Esophagus squamous epithelium (tissue), 5 donors: ENCODE results near the gene IL1R1. TPM values are rescaled to one million over a fixed set of nuclear protein-coding genes. Genes with fewer than 3 reads are reported as not detected.
"Not testable (repeated sequence)": the region's sequence is repeated elsewhere in the genome, so short reads cannot be mapped to it uniquely, and the experiment has no call there.

Experiments
- DNase-seq: peaks from one replicate; lab custom pipeline; 2025; lab: John Stamatoyannopoulos, UW
- H3K27ac ChIP-seq, 4 donors: fragments of 200-600 bp; sonication (generic); one replicate each; pipeline ENCODE4 v1.5.1; 2016 to 2019; ENCODE audit warnings: mild to moderate bottlenecking in 1 of 4
- H3K27me3 ChIP-seq, 4 donors: fragments of 200-600 bp; sonication (generic); 1 replicate in 3 of 4; 2 replicates in 1 of 4; pipeline versions ENCODE4 v1.5.1 to v1.6.0; 2017 to 2021; ENCODE audit warnings: antibody characterized with exemption in 1 of 4
- H3K36me3 ChIP-seq, 3 donors: fragments of 200-600 bp; sonication (generic); one replicate each; pipeline ENCODE4 v1.5.1; 2016 to 2019
- H3K4me1 ChIP-seq, 3 donors: fragments of 200-600 bp; sonication (generic); one replicate each; pipeline ENCODE4 v1.5.1; 2017 to 2019
- H3K4me3 ChIP-seq, 4 donors: fragments of 200-600 bp; sonication (generic); 1 replicate in 3 of 4; 2 replicates in 1 of 4; pipeline ENCODE4 v1.5.1; 2016 to 2019; ENCODE audit warnings: mild to moderate bottlenecking in 2 of 4, moderate library complexity in 1 of 4
- H3K9me3 ChIP-seq, 3 donors: fragments of 200-600 bp; sonication (generic); one replicate each; pipeline ENCODE4 v1.5.1; 2016 to 2019
- CTCF ChIP-seq, 6 experiments: fragments of 450-650 bp in 4 of 6; fragments of 200-600 bp in 2 of 6; sonication (generic) in 2 of 6; IDR thresholded peaks; one replicate each; pipeline ENCODE4 v1.5.1; 2016 to 2019; ENCODE audit warnings: antibody characterized with exemption in 6 of 6, mild to moderate bottlenecking in 4 of 6, moderate library complexity in 4 of 6
- POLR2A ChIP-seq, 4 donors: fragments of 450-650 bp; IDR thresholded peaks; one replicate each; pipeline ENCODE4 v1.6.1; 2017; ENCODE audit warnings: antibody characterized with exemption in 4 of 4, mild to moderate bottlenecking in 4 of 4, moderate library complexity in 3 of 4
- WGBS, 2 donors: methylation state at CpG; one replicate each; pipeline ENCODE4 v1.1.5; 2018; 5-methylcytosine and 5-hydroxymethylcytosine counted together
- intact Hi-C: fragments of 100-400 bp; cut with DNase I; formaldehyde crosslinking; loops from one replicate; pipeline ENCODE4 v1.15.0; 2022
- total RNA-seq, 4 donors: library from RNA; depleted of rRNA; stranded (reverse); fragments of >200 nt; gene quantifications; one replicate each; pipeline ENCODE4 v1.1.0, GENCODE V29; 2016
- donor health status: DM: yes; HTN: yes; CAD: no.

Gene IL1R1
- total RNA-seq, 4 donors from 2014 or later = 9.7 to 65.8 (median 24.6) TPM

GRCh38 chr2:102103284-102103683 lies 39.3 kb upstream of the IL1R1 start:
- H3K9me3 ChIP-seq = no peaks in the 10 kb centered on the region
- no peak for TF ChIP-seq POLR2A (IDR thresholded peaks at IDR 0.05)
- TF ChIP-seq CTCF (IDR thresholded peaks at IDR 0.05) = no peak
- no peaks in the 10 kb centered on the region for H3K36me3 ChIP-seq
- intact Hi-C loops = no loop called here
- 89 to 94% methylated on average over 8 of the region's 8 CpGs for WGBS, 2 donors
- no peak for DNase-seq
- no peaks in the 10 kb centered on the region for H3K27me3 ChIP-seq
- no peak overlapping the region for H3K4me3 ChIP-seq
- H3K4me1 ChIP-seq = peaks cover 12 to 66% (median 23%) of the 10 kb centered on the region in 3 donors
- H3K27ac ChIP-seq = no peak overlapping the region

GRCh38 chr2:102103992-102104871 lies 38.3 kb upstream of the IL1R1 start:
- TF ChIP-seq CTCF (IDR thresholded peaks at IDR 0.05) (no peak), POLR2A (IDR thresholded peaks at IDR 0.05) (peak in 1 of 4 donors; percentile 33)
- DNase-seq = no peak
- H3K36me3 ChIP-seq = no peaks in the 10 kb centered on the region
- intact Hi-C loops = no loop called here
- no peaks in the 10 kb centered on the region for H3K27me3 ChIP-seq
- no peaks in the 10 kb centered on the region for H3K9me3 ChIP-seq
- H3K4me1 ChIP-seq = peaks cover 12 to 62% (median 23%) of the 10 kb centered on the region in 3 donors
- WGBS, 2 donors = 1 to 6% methylated on average over 13 to 15 of the region's 15 CpGs
- peak overlapping the region; percentile 68 to 87 (median 80) for H3K27ac ChIP-seq
- H3K4me3 ChIP-seq = peak overlapping the region; percentile 6 to 62 (median 44)

GRCh38 chr2:102106133-102106556 lies 36.4 kb upstream of the IL1R1 start:
- Histone ChIP-seq H3K4me1 (peaks cover 12 to 53% (median 12%) of the 10 kb centered on the region in 3 donors), H3K27me3 (no peaks in the 10 kb centered on the region), H3K36me3 (no peaks in the 10 kb centered on the region), H3K4me3 (peak overlapping the region in 2 of 4 donors; percentile 44 to 62), H3K9me3 (no peaks in the 10 kb centered on the region), H3K27ac (peak overlapping the region in 3 of 4 donors; percentile 44 to 77 (median 67))
- intact Hi-C loops = no loop called here
- TF ChIP-seq CTCF (IDR thresholded peaks at IDR 0.05) (no peak), POLR2A (IDR thresholded peaks at IDR 0.05) (no peak)
- DNase-seq = no peak
- 41 to 51% methylated on average over 5 of the region's 5 CpGs for WGBS, 2 donors

- H3K27me3 ChIP-seq, DNase-seq, intact Hi-C loops, H3K9me3 ChIP-seq, H3K36me3 ChIP-seq: not testable (repeated sequence)
- Histone ChIP-seq H3K4me1 (peaks cover 7 to 51% (median 12%) of the 10 kb centered on the region in 3 donors), H3K4me3 (peak overlapping the region in 1 of 4 donors; percentile 62), H3K27ac (peak overlapping the region in 2 of 4 donors; percentile 44 to 67)
- WGBS, 2 donors = 71 to 78% methylated on average over 4 to 6 of the region's 6 CpGs
Observed at GRCh38 chr2:102106813-102107740, 35.5 kb upstream of the IL1R1 start.

GRCh38 chr2:102107741-102108070 lies 34.8 kb upstream of the IL1R1 start:
- DNase-seq = no peak
- TF ChIP-seq POLR2A (IDR thresholded peaks at IDR 0.05) = no peak
- Histone ChIP-seq H3K27me3 (no peaks in the 10 kb centered on the region), H3K27ac (no peak overlapping the region), H3K9me3 (no peaks in the 10 kb centered on the region), H3K4me1 (peaks cover 6 to 48% (median 12%) of the 10 kb centered on the region in 3 donors), H3K4me3 (no peak overlapping the region), H3K36me3 (no peaks in the 10 kb centered on the region)
- intact Hi-C loops = no loop called here
- 60 to 87% methylated on average over 3 of the region's 3 CpGs for WGBS, 2 donors
